ENCODE measurements around the gene SPDEF. TPM values are rescaled to one million over a fixed set of nuclear protein-coding genes. Genes with fewer than 3 reads are reported as not detected.

The SPDEF gene
- total and polyA plus RNA-seq, 7 donors, result 0.71 to 101 (median 67.4) TPM; not detected in 3

GRCh38 chr6:34517461-34517881 lies 38.7 kb downstream of the SPDEF start:
- no peak for TF ChIP-seq POLR2A (IDR thresholded peaks at IDR 0.05)
- no peak for TF ChIP-seq EP300 (IDR thresholded peaks at IDR 0.05)
- TF ChIP-seq POLR2AphosphoS5 (IDR thresholded peaks at IDR 0.05), result no peak
- no peak for TF ChIP-seq CTCF (IDR thresholded peaks at IDR 0.05)
- Histone ChIP-seq H3K27ac (no peak overlapping the region), H3K9me3 (no peaks in the 10 kb centered on the region), H3K36me3 (no peaks in the 10 kb centered on the region), H3K27me3 (peaks cover 0 to 30% (median 5%) of the 10 kb centered on the region in 3 donors), H3K4me3 (no peak overlapping the region), H3K4me1 (peaks cover 0 to 10% (median 0%) of the 10 kb centered on the region in 4 donors)
- WGBS, 2 donors, result 67 to 81% methylated on average over 4 of the region's 4 CpGs
- intact Hi-C loops (cut with DNase I), result no loop called here
- no peak for DNase-seq

GRCh38 chr6:34516391-34517324 lies 39.5 kb downstream of the SPDEF start:
- TF ChIP-seq POLR2AphosphoS5 (IDR thresholded peaks at IDR 0.05) (no peak), POLR2A (IDR thresholded peaks at IDR 0.05) (no peak), CTCF (IDR thresholded peaks at IDR 0.05) (no peak), EP300 (IDR thresholded peaks at IDR 0.05) (no peak)
- peak; percentile 51 for DNase-seq
- WGBS, 2 donors, result 87 to 91% methylated on average over 22 of the region's 22 CpGs

GRCh38 chr6:34515473-34516387 lies 40.4 kb downstream of the SPDEF start:
- Histone ChIP-seq H3K27ac (no peak overlapping the region), H3K4me1 (peaks cover 0 to 10% (median 0%) of the 10 kb centered on the region in 4 donors), H3K9me3 (peaks cover 0 to 2% (median 0%) of the 10 kb centered on the region in 4 donors), H3K4me3 (no peak overlapping the region), H3K27me3 (peaks cover 0 to 30% (median 5%) of the 10 kb centered on the region in 3 donors), H3K36me3 (no peaks in the 10 kb centered on the region)
- peak; percentile 61 for DNase-seq
- 74 to 84% methylated on average over 13 of the region's 13 CpGs for WGBS, 2 donors
- TF ChIP-seq CTCF (IDR thresholded peaks at IDR 0.05), result no peak
- TF ChIP-seq POLR2AphosphoS5 (IDR thresholded peaks at IDR 0.05), result no peak
- no peak for TF ChIP-seq EP300 (IDR thresholded peaks at IDR 0.05)
- TF ChIP-seq POLR2A (IDR thresholded peaks at IDR 0.05), result no peak
- intact Hi-C loops (cut with DNase I), result no loop called here

More at GRCh38 chr6:34516391-34517324, 39.5 kb downstream of the SPDEF start:
- H3K27me3 ChIP-seq, result peaks cover 0 to 30% (median 5%) of the 10 kb centered on the region in 3 donors
- no peaks in the 10 kb centered on the region for H3K9me3 ChIP-seq
- H3K36me3 ChIP-seq, result no peaks in the 10 kb centered on the region
- H3K4me1 ChIP-seq, result peaks cover 0 to 10% (median 0%) of the 10 kb centered on the region in 4 donors
- no peak overlapping the region for H3K27ac ChIP-seq
- intact Hi-C loops (cut with DNase I), result no loop called here
- no peak overlapping the region for H3K4me3 ChIP-seq

- DNase-seq, result peak; percentile 56
Observed at GRCh38 chr6:34514593-34515472, 41.3 kb downstream of the SPDEF start.

More at GRCh38 chr6:34514593-34515472, 41.3 kb downstream of the SPDEF start:
- no peak overlapping the region for H3K27ac ChIP-seq
- H3K4me1 ChIP-seq, result peaks cover 0 to 10% (median 0%) of the 10 kb centered on the region in 4 donors
- H3K27me3 ChIP-seq, result peaks cover 0 to 30% (median 5%) of the 10 kb centered on the region in 3 donors
- no peaks in the 10 kb centered on the region for H3K36me3 ChIP-seq
- WGBS, 2 donors, result 40 to 45% methylated on average over 34 of the region's 34 CpGs
- TF ChIP-seq POLR2A (IDR thresholded peaks at IDR 0.05) (no peak), POLR2AphosphoS5 (IDR thresholded peaks at IDR 0.05) (no peak), EP300 (IDR thresholded peaks at IDR 0.05) (no peak), CTCF (IDR thresholded peaks at IDR 0.05) (no peak)
- H3K9me3 ChIP-seq, result peaks cover 0 to 2% (median 0%) of the 10 kb centered on the region in 4 donors
- intact Hi-C loops (cut with DNase I), result no loop called here
- H3K4me3 ChIP-seq, result peak overlapping the region in 2 of 4 donors; percentile 7 to 23

All from sigmoid colon (tissue), 7 donors.